KOPT-K1 (cell line): ENCODE measurements around the gene MYO1D.

ENCODE experiments used
- H3K27ac ChIP-seq: fragments of 200-600 bp; sonication (generic); 2 replicates; pipeline ENCODE4 v1.5.1; 2016; ENCODE audit warnings: antibody characterized with exemption, mild to moderate bottlenecking, low read depth, low read length; ENCODE audit not compliant: poor library complexity, severe bottlenecking
- H3K36me3 ChIP-seq: fragments of 200-600 bp; sonication (generic); 2 replicates; pipeline ENCODE4 v1.5.1; 2017; ENCODE audit warnings: antibody characterized with exemption, mild to moderate bottlenecking, low read length, moderate library complexity; ENCODE audit not compliant: insufficient read depth
- H3K9me3 ChIP-seq: fragments of 200-600 bp; sonication (generic); 2 replicates; pipeline ENCODE4 v1.5.1; 2017; ENCODE audit warnings: antibody characterized with exemption, low read length, mild to moderate bottlenecking; ENCODE audit not compliant: insufficient read depth, poor library complexity, severe bottlenecking

Gene MYO1D

GRCh38 chr17:32699247-32699646, 177.7 kb downstream of the MYO1D start:
- Histone ChIP-seq H3K27ac (no peak overlapping the region), H3K36me3 (no peaks in the 10 kb centered on the region), H3K9me3 (no peaks in the 10 kb centered on the region)

DNA sequence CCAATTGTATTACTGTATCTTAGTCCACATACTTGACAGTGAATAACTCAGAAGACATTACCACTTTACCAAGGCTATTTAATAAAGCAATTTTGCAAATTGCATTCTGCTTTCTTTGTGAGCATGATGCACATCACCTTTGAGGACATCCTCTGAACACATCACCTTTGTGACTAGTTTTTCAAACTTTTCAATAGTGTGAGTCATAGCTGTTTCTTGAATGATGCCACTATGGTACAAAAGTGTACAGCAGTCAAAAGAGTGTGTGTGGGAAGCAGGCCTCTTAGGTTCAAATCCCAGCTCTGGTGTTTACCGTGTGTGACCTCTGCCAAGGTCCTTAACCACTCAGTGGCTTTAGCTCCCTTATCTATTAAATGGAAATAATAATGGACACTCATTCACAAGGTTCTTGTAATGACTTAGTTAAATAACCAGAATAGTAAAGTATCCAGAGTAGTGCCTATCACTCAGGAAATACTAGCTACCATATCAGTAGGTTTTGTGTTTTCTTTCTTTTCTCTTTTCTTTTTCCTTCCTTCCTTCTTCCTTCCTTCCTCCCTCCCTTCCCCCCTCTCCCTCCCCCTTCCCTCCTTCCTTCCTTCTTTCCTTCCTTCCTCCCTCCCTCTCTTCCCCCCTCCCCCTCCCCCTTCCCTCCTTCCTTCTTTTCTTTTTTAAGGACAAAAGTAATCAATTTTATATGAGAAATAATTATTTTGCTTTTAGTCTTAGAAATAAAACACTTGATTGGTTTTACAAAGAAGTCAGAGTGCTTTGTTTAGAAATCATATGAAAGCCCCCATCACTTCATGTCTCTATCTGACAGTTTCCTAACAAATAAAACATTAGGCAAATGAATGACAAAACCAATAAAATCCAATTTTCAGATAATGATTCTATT, 178.9 kb downstream of the MYO1D start:
- Histone ChIP-seq H3K9me3 (no peaks in the 10 kb centered on the region), H3K36me3 (no peaks in the 10 kb centered on the region), H3K27ac (no peak overlapping the region)

DNA sequence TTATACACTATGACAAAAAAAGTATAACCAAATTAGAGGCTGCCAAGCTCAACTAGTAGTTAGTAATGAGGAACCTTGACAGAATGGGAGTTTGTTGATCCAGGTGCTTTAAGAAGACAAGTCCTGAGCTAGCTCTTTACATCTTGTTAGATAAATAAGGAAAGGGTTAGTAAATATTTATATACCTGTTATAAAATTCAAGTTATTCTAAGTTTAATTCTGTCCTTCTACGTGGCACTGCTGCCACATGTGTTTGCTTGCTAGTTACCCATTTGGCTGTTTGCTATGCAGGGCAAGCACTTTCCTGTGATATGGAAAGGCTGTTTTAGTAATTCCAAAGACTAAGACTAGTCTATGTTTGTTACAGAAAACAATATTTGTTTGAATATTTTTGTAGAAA, 180.5 kb downstream of the MYO1D start:
- H3K36me3 ChIP-seq = no peaks in the 10 kb centered on the region
- H3K27ac ChIP-seq = no peak overlapping the region
- H3K9me3 ChIP-seq = no peaks in the 10 kb centered on the region

DNA sequence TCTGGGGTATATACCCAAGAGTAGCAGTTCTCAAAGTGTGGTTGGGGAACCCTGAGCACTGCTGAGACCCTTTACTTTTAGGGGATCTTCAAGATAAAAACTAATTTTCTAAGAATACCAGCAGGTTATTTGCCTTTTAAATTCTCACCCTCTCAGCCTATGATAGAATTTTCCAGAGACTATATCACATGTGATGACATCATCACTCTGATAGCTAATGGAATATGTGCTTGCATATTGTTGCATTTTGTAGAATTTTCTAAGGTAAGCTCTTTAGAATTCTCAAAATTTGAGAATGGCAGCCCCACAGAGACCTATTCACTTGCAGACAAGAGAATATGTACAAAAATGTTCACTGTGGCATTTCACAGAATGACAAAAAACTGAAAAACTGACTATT, 181.1 kb downstream of the MYO1D start:
- Histone ChIP-seq H3K9me3 (no peaks in the 10 kb centered on the region), H3K27ac (no peak overlapping the region), H3K36me3 (no peaks in the 10 kb centered on the region)

- H3K36me3 ChIP-seq = no peaks in the 10 kb centered on the region
- H3K27ac ChIP-seq = no peak overlapping the region
- H3K9me3 ChIP-seq = no peaks in the 10 kb centered on the region
These were observed 183.6 kb downstream of the MYO1D start for GRCh38 chr17:32693194-32693897.

DNA sequence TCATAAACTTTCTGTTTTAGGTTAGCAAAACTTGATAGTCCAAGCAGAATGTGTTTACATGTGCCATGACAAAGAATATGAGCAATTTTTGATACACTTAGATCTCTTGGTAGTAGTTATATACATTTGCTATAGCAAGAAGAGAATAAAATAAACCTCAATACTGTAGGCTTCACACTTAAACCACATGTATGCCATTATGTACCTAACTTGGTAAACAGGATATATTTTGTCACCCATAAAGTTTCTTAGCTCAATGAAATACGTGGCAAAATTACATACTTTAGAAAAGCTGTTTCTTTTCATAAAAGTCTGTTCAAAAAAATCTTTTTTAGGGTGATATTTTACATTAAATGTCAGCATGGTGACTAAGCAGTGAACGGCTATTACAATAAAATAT, 184.7 kb downstream of the MYO1D start:
- H3K27ac ChIP-seq = no peak overlapping the region
- no peaks in the 10 kb centered on the region for H3K36me3 ChIP-seq
- H3K9me3 ChIP-seq = no peaks in the 10 kb centered on the region

DNA sequence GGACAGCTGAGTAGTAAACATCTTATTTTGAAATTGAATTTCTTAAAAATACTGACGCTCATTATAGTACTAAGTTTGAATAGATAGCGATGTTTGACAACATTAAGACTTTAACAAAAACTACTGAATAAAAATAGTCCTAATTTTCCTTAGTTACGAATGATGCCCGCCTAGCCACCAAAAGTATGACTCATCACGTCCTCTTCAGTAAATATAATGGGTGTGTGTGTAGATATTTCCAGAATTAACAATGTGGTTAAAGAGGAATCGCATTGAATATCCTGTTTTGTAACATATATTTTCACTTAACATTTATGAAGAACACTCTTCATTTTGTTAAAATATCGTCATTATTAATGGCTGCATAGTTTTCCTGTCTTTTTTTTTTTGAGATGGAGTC, 187.6 kb downstream of the MYO1D start:
- Histone ChIP-seq H3K27ac (no peak overlapping the region), H3K9me3 (no peaks in the 10 kb centered on the region), H3K36me3 (no peaks in the 10 kb centered on the region)

DNA sequence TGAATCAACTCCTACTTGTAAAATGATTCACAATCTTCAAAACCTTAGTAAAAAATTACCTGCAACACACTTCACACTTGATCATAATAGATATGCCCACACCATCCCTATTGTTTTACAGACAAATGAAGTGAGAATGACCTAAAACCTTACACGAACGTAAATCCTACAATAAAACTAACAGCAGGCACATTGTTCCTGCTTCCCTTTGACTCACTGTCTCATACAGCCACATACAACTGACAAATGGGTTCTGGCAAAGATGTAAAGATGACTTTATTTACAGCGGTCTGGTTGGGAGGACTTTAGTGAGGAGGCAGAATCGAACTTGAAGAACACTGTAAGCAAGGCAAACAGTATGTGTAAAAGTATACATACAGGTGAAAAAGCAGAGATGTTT, 188.7 kb downstream of the MYO1D start:
- H3K9me3 ChIP-seq = no peaks in the 10 kb centered on the region
- H3K27ac ChIP-seq = no peak overlapping the region
- H3K36me3 ChIP-seq = no peaks in the 10 kb centered on the region

- Histone ChIP-seq H3K27ac (no peak overlapping the region), H3K9me3 (no peaks in the 10 kb centered on the region), H3K36me3 (no peaks in the 10 kb centered on the region)
These were observed 192.6 kb downstream of the MYO1D start for GRCh38 chr17:32684087-32684958.

GRCh38 chr17:32673964-32674363, 203.0 kb downstream of the MYO1D start:
- Histone ChIP-seq H3K36me3 (no peaks in the 10 kb centered on the region), H3K9me3 (peaks cover 14% of the 10 kb centered on the region), H3K27ac (no peak overlapping the region)

DNA sequence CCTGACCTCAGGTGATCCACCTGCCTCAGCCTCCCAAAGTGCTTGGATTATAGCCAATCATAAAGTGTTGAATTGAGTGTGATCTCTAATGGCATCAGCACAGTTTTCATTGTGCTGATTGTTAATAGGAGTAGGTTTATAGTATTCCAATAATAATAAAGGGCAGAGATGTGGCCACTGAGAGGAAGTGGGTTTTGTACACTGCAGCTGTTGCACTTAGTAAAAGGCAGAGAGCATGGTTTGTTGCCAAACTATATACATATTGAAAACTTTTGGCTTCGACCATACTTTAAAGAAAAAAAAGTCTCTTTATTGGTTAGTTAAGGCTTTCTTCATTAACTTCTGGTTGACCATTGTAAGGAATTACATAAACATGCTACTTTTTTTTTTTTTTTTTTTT, 204.2 kb downstream of the MYO1D start:
- peaks cover 14% of the 10 kb centered on the region for H3K9me3 ChIP-seq
- no peaks in the 10 kb centered on the region for H3K36me3 ChIP-seq
- H3K27ac ChIP-seq = no peak overlapping the region

DNA sequence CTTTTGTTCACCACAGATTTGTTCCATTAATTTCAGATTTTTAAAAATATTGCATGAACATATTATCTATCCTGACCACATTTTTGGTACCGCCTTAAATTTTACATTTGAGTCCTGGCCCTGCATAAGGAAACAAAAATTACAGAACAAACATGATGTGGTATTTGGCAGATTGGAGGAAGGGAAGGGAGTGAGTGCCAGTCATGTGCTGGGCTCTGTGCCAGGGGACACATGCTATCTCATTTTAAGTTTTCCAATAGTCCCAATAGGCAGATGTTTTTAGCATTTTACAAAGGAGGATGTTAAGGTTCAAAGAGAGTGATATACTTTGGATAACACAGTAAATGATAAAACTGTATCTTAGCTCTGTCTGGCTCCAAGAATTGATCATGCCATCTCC, 205.0 kb downstream of the MYO1D start:
- no peak overlapping the region for H3K27ac ChIP-seq
- peaks cover 14% of the 10 kb centered on the region for H3K9me3 ChIP-seq
- no peaks in the 10 kb centered on the region for H3K36me3 ChIP-seq

DNA sequence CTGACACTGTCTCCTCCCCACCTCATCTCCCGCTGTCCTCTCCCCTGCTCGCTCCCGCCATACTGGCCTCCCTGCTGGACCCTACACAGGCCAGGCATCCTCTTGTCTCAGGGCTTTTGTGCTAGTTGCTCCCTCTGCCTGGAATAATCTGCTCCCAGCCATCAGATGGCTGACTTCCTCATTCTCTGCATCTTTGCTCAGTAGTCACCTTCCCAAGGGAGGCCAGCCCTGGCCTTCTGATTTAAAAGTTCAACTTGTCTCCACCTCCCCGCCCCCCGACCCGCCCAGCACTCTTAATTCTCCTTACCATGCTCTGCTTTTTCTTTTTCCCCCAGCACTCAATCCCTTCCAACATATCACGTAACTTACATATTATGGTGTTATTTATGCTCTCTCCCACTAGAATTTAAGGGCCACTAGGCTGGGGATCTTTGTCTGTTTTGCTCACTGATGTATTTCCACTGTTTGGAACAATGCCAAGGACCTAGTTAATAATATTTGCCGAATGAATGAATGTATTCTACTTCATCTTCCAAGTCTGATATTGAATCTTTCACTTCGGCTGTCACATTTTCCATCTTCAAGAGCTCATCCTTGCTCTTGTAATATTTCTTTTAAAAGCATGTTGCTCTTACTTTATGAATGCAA, 211.9 kb downstream of the MYO1D start:
- no peaks in the 10 kb centered on the region for H3K36me3 ChIP-seq
- H3K9me3 ChIP-seq = peaks cover 4% of the 10 kb centered on the region

DNA sequence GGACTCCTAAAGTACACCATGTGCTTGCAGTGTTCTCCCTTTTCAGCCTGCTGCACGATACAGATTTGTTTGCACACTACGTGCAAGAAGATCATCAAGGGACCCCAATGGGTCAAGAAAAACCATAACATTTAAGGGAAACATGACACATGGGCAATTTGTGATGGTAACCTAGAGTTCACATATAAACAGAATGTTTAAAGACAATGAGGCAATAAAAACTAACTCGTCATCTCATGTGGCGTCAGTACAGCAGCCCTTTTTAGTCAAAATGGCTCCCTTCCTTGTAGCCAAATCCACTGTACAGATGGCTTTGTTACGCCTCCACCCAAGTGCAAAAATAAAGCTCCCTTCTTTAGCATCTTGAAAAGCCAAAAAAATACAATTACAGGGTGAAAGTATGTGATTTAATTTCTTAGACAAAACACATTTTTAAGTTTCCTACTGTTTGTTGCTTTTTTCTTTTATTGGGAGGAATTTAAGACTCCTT, 216.4 kb downstream of the MYO1D start:
- no peaks in the 10 kb centered on the region for H3K9me3 ChIP-seq
- no peaks in the 10 kb centered on the region for H3K36me3 ChIP-seq
- no peak overlapping the region for H3K27ac ChIP-seq

More for the DNA sequence above, 211.9 kb downstream of the MYO1D start:
- no peak overlapping the region for H3K27ac ChIP-seq
